Measurements from ENCODE around the gene PLEKHA7.
A peak's percentile ranks its signal among the peaks of the same experiment; 100 is the strongest.

PLEKHA7 gene

GRCh38 chr11:16946477-16947282 is 67.5 kb downstream of the PLEKHA7 start:
- in situ Hi-C loops (cut with MboI; ENCODE audit: low pct_unique_long_range_greater_than_20kb, low sequenced_read_pairs, unreplicated experiment) = loop anchor here (25.0 kb wide), 1 partner anchor 266 kb away; the partner anchor contains the start of gene PIK3C2A
- peak; percentile 45 for DNase-seq (ENCODE audit: low spot score)
- no peak for TF ChIP-seq CTCF (IDR thresholded peaks at IDR 0.05; ENCODE audit: extremely low read depth, insufficient read depth, missing control alignments)

- peak; percentile 84 for TF ChIP-seq CTCF (IDR thresholded peaks at IDR 0.05; ENCODE audit: extremely low read depth, insufficient read depth, missing control alignments)
- peak; percentile 67 for DNase-seq (ENCODE audit: low spot score)
- in situ Hi-C loops (cut with MboI; ENCODE audit: low pct_unique_long_range_greater_than_20kb, low sequenced_read_pairs, unreplicated experiment) = loop anchor here (25.0 kb wide), 1 partner anchor 266 kb away; the partner anchor contains the start of gene PIK3C2A
Observed at GRCh38 chr11:16945671-16946469, 68.3 kb downstream of the PLEKHA7 start.

- in situ Hi-C loops (cut with MboI; ENCODE audit: low pct_unique_long_range_greater_than_20kb, low sequenced_read_pairs, unreplicated experiment) = loop anchor here (25.0 kb wide), 1 partner anchor 269 kb away; the partner anchor contains the start of gene PIK3C2A
- no peak for DNase-seq (ENCODE audit: low spot score)
- no peak for TF ChIP-seq CTCF (IDR thresholded peaks at IDR 0.05; ENCODE audit: extremely low read depth, insufficient read depth, missing control alignments)
Observed at GRCh38 chr11:16942911-16943310, 71.3 kb downstream of the PLEKHA7 start.

GRCh38 chr11:16942342-16942741 is 71.9 kb downstream of the PLEKHA7 start:
- DNase-seq (ENCODE audit: low spot score) = no peak
- in situ Hi-C loops (cut with MboI; ENCODE audit: low pct_unique_long_range_greater_than_20kb, low sequenced_read_pairs, unreplicated experiment) = loop anchor here (25.0 kb wide), 1 partner anchor 270 kb away; the partner anchor contains the start of gene PIK3C2A
- no peak for TF ChIP-seq CTCF (IDR thresholded peaks at IDR 0.05; ENCODE audit: extremely low read depth, insufficient read depth, missing control alignments)

GRCh38 chr11:16941935-16942334 is 72.3 kb downstream of the PLEKHA7 start:
- no peak for TF ChIP-seq CTCF (IDR thresholded peaks at IDR 0.05; ENCODE audit: extremely low read depth, insufficient read depth, missing control alignments)
- in situ Hi-C loops (cut with MboI; ENCODE audit: low pct_unique_long_range_greater_than_20kb, low sequenced_read_pairs, unreplicated experiment) = loop anchor here (25.0 kb wide), 1 partner anchor 270 kb away; the partner anchor contains the start of gene PIK3C2A
- DNase-seq (ENCODE audit: low spot score) = no peak

- in situ Hi-C loops (cut with MboI; ENCODE audit: low pct_unique_long_range_greater_than_20kb, low sequenced_read_pairs, unreplicated experiment) = loop anchor here (10.0 to 25.0 kb wide), 2 partner anchors 127 to 274 kb away; partner anchors contain the start of gene PIK3C2A
- DNase-seq (ENCODE audit: low spot score) = no peak
- TF ChIP-seq CTCF (IDR thresholded peaks at IDR 0.05; ENCODE audit: extremely low read depth, insufficient read depth, missing control alignments) = no peak
Observed at GRCh38 chr11:16938061-16938460, 76.2 kb downstream of the PLEKHA7 start.
